GM12878 (cell line): ENCODE measurements around the gene CHMP4B. TPM values are rescaled to one million over a fixed set of nuclear protein-coding genes. Genes with fewer than 3 reads are reported as not detected.

Source experiments
- ATAC-seq: fragments of 200-7000 bp; cut with Tn5 transposase; 3 replicates; pipeline ENCODE4 v1.9.1; 2020; ENCODE audit warnings: mild to moderate bottlenecking, moderate library complexity
- BruUV-seq: library from RNA; stranded (reverse); fragments of 400-500 nt; replicated peaks from 2 replicates; lab custom pipeline; 2021; lab: Mats Ljungman, UMichigan
- CTCF ChIA-PET: fragments of 300-600 bp; sonication (Branson Sonifier 250); formaldehyde crosslinking; extraction: SDS; loops from one replicate; lab custom pipeline; 2021; ENCODE audit warnings: inconsistent platforms; lab: Yijun Ruan, JAX
- POLR2A ChIA-PET: fragments of 350-600 bp; formaldehyde crosslinking; extraction: SDS; loops from one replicate; lab custom pipeline; 2021; ENCODE audit warnings: inconsistent platforms; lab: Charles Lee
- RAD21 ChIA-PET: fragments of 300-600 bp; sonication (Branson Sonifier 250); formaldehyde crosslinking; loops from one replicate; lab custom pipeline; 2023; ENCODE audit warnings: antibody characterized with exemption; ENCODE audit not compliant: unreplicated experiment; lab: Charles Lee
- SMC1A ChIA-PET: fragments of 300-600 bp; sonication (Branson Sonifier 250); formaldehyde crosslinking; loops from one replicate; lab custom pipeline; 2023; ENCODE audit not compliant: unreplicated experiment, uncharacterized antibody; lab: Charles Lee
- DNase-seq: peaks from one replicate; pipeline ENCODE4 v3.0.0-alpha.2; 2011; ENCODE audit warnings: low read depth, low spot score
- FAIRE-seq: peaks from 3 replicates; lab custom pipeline; 2011; peaks lifted over from hg19 to GRCh38; lab: Jason Lieb, UNC
- H2AFZ ChIP-seq: 2 replicates; pipeline ENCODE4 v1.6.0; 2011; ENCODE audit warnings: low read depth, low read length, control low read depth; ENCODE audit not compliant: control insufficient read depth
- H3K27ac ChIP-seq: 2 replicates; pipeline ENCODE4 v1.5.1; 2011; ENCODE audit warnings: control low read depth; ENCODE audit not compliant: control insufficient read depth, insufficient read depth
- H3K27me3 ChIP-seq, 2 experiments: replicated peaks in 1 of 2; 2 replicates each; pipeline versions ENCODE4 v1.6.0 to v1.6.1; 2011; ENCODE audit warnings: low read length in 1 of 2; ENCODE audit not compliant: control insufficient read depth in 2 of 2, insufficient read depth in 2 of 2
- H3K36me3 ChIP-seq, 2 experiments: 2 replicates each; pipeline ENCODE4 v1.5.1; 2011; ENCODE audit warnings: low read length in 1 of 2; ENCODE audit not compliant: control insufficient read depth in 2 of 2, insufficient read depth in 2 of 2
- H3K4me1 ChIP-seq: 2 replicates; pipeline ENCODE4 v1.6.1; 2011; ENCODE audit warnings: mild to moderate bottlenecking, low read length, moderate library complexity, mixed read lengths; ENCODE audit not compliant: control insufficient read depth, insufficient read depth
- H3K4me2 ChIP-seq: 2 replicates; pipeline ENCODE4 v1.6.0; 2011; ENCODE audit warnings: control low read depth; ENCODE audit not compliant: control insufficient read depth, insufficient read depth
- H3K4me3 ChIP-seq: fragments of 200-600 bp; sonication (generic); 2 replicates; pipeline ENCODE4 v1.5.1; 2016
- H3K79me2 ChIP-seq: 2 replicates; pipeline ENCODE4 v1.6.0; 2011; ENCODE audit warnings: low read length; ENCODE audit not compliant: control insufficient read depth, insufficient read depth
- H3K9ac ChIP-seq: 2 replicates; pipeline ENCODE4 v1.8.0; 2011; ENCODE audit warnings: low read length, control low read depth, mixed read lengths; ENCODE audit not compliant: control insufficient read depth, insufficient read depth
- H3K9me3 ChIP-seq: replicated peaks from 3 replicates; pipeline ENCODE4 v1.5.1; 2011; ENCODE audit warnings: mild to moderate bottlenecking, low read length; ENCODE audit not compliant: control insufficient read depth, insufficient read depth
- H4K20me1 ChIP-seq: 2 replicates; pipeline ENCODE4 v1.6.0; 2011; ENCODE audit not compliant: control insufficient read depth, insufficient read depth
- ASH2L ChIP-seq: fragments of 300-600, 200-600 bp; sonication (generic); IDR thresholded peaks from 2 replicates; pipeline ENCODE4 v1.6.1; 2017; ENCODE audit warnings: low read depth, mild to moderate bottlenecking, borderline replicate concordance
- ATF7 ChIP-seq: fragments of 450-650 bp; IDR thresholded peaks from 2 replicates; pipeline ENCODE4 v1.6.1; 2016; ENCODE audit warnings: low read depth, mild to moderate bottlenecking
- BCL11A ChIP-seq: IDR thresholded peaks from 2 replicates; pipeline ENCODE4 v1.6.1; 2011; ENCODE audit warnings: low read depth, low read length
- BRCA1 ChIP-seq: IDR thresholded peaks from 2 replicates; pipeline ENCODE4 v1.6.1; 2011; ENCODE audit warnings: low read depth, low read length, improper control_type of control experiment
- FOXK2 ChIP-seq: fragments of 450-650 bp; IDR thresholded peaks from 2 replicates; pipeline ENCODE4 v1.6.1; 2017; ENCODE audit warnings: mild to moderate bottlenecking, moderate library complexity
- GATAD2B ChIP-seq: fragments of 450-650 bp; conservative IDR thresholded peaks from 2 replicates; pipeline ENCODE4 v1.6.1; 2017; ENCODE audit warnings: low read depth, mild to moderate bottlenecking, moderate library complexity
- HCFC1 ChIP-seq: fragments of 150-350 bp; IDR thresholded peaks from 2 replicates; pipeline ENCODE4 v1.6.1; 2014; ENCODE audit warnings: low read length
- IKZF2 ChIP-seq, 2 experiments: fragments of 450-650 bp; IDR thresholded peaks; 2 replicates each; pipeline ENCODE4 v1.6.1; 2017; ENCODE audit warnings: mild to moderate bottlenecking in 2 of 2, moderate library complexity in 2 of 2
- JUNB ChIP-seq: IDR thresholded peaks from 2 replicates; pipeline ENCODE4 v1.6.1; 2016; ENCODE audit warnings: antibody characterized with exemption, mild to moderate bottlenecking
- NFYA ChIP-seq: IDR thresholded peaks from 2 replicates; pipeline ENCODE4 v1.6.1; 2011; ENCODE audit warnings: low read depth, mild to moderate bottlenecking, low read length, improper control_type of control experiment, borderline replicate concordance
- NRF1 ChIP-seq: conservative IDR thresholded peaks from 2 replicates; pipeline ENCODE4 v1.6.1; 2011; ENCODE audit warnings: mild to moderate bottlenecking, low read depth, low read length, improper control_type of control experiment
- PRDM15 ChIP-seq: fragments of 450-650 bp; formaldehyde crosslinking; IDR thresholded peaks from 2 replicates; pipeline ENCODE4 v1.4.0; 2020; ENCODE audit warnings: mild to moderate bottlenecking, moderate library complexity
- RCOR1 ChIP-seq: conservative IDR thresholded peaks from 2 replicates; pipeline ENCODE4 v1.6.1; 2012; ENCODE audit warnings: low read depth, low read length, improper control_type of control experiment
- RFX5 ChIP-seq: IDR thresholded peaks from 2 replicates; pipeline ENCODE4 v1.6.1; 2011; ENCODE audit warnings: low read depth, low read length, improper control_type of control experiment
- SP1 ChIP-seq: IDR thresholded peaks from one replicate; pipeline ENCODE4 v1.6.1; 2011; ENCODE audit warnings: low read depth, low read length
- SPI1 ChIP-seq: IDR thresholded peaks from 2 replicates; pipeline ENCODE4 v1.6.1; 2011; ENCODE audit warnings: low read depth, mild to moderate bottlenecking, low read length, moderate library complexity, borderline replicate concordance; ENCODE audit not compliant: insufficient read depth
- ZBTB33 ChIP-seq: fragments of 450-650 bp; IDR thresholded peaks from 2 replicates; pipeline ENCODE4 v1.6.1; 2017; ENCODE audit warnings: mild to moderate bottlenecking
- ZNF217 ChIP-seq: fragments of 450-650 bp; IDR thresholded peaks from 2 replicates; pipeline ENCODE4 v1.6.1; 2017; ENCODE audit warnings: antibody characterized with exemption, mild to moderate bottlenecking
- ZNF24 ChIP-seq: fragments of 450-650 bp; IDR thresholded peaks from 2 replicates; pipeline ENCODE4 v1.6.1; 2017; ENCODE audit warnings: antibody characterized with exemption, mild to moderate bottlenecking
- WGBS: methylation state at CpG from one replicate; pipeline ENCODE4 v1.1.6; 2016; ENCODE audit warnings: low lambda C conversion rate; ENCODE audit not compliant: insufficient replicate concordance, insufficient coverage; ENCODE audit errors: missing lambda C conversion rate; 5-methylcytosine and 5-hydroxymethylcytosine counted together
- in situ Hi-C: fragments of 300-500 bp; cut with MboI; formaldehyde crosslinking; loops from 9 replicates; pipeline ENCODE4 v1.14.3; 2018; ENCODE audit warnings: mixed read lengths
- intact Hi-C: fragments of 100-400 bp; cut with micrococcal nuclease; formaldehyde crosslinking; loops from one replicate; pipeline ENCODE4 v1.14.2; 2022; ENCODE audit not compliant: unreplicated experiment
- polyA plus RNA-seq, 11 experiments: library from polyadenylated mRNA; depleted of rRNA in 4 of 11; unstranded in 6 of 11; stranded (reverse) in 5 of 11; fragments of >200 nt; fragmentation: Nextera tagmentation in 4 of 11; fragmentation: Illumina TruSeq in 1 of 11; extraction: Ambion mirVana in 4 of 11; extraction: Trizol in 1 of 11; gene quantifications; 1 replicate in 1 of 11; 2 replicates in 10 of 11; pipeline versions ENCODE4 v1.2.1 to v1.2.3, GENCODE V29; 2011 to 2016; ENCODE audit warnings: inconsistent platforms in 2 of 11, missing spikeins in 2 of 11, low read depth in 1 of 11
- total RNA-seq, 4 experiments: library from RNA; depleted of rRNA in 3 of 4; stranded (reverse); fragments of >200 nt in 3 of 4; fragmentation: Illumina TruSeq in 1 of 4; extraction: Trizol in 1 of 4; gene quantifications; 2 replicates each; pipeline versions ENCODE4 v1.2.1 to v1.2.3, GENCODE V29; 2013 to 2021

CHMP4B gene
- total and polyA plus RNA-seq, 10 of the 15 experiments (the other 5 are each of a cell fraction or from before 2014, with no cell fraction given): 4.2 to 118 (median 49.6) TPM

GRCh38 chr20:33767777-33768138, 43.4 kb upstream of the CHMP4B start:
- 92% methylated on average over 2 of the region's 2 CpGs for WGBS
- DNase-seq: no peak
- CTCF ChIA-PET: interaction anchor here (0.6 to 1.0 kb wide), 4 partner anchors 12 to 24 kb away, joined by 3 to 4 read pairs (median 4); no protein-coding TSS in a partner anchor
- Histone ChIP-seq H3K36me3 (peaks cover 0 to 7% of the 10 kb centered on the region in 2 experiments; a peak in 3 of 4 replicates), H3K27ac (no peak overlapping the region), H3K9me3 (no peaks in the 10 kb centered on the region; the same call in 2 of the 3 replicates), H3K4me2 (no peak overlapping the region), H3K79me2 (no peaks in the 10 kb centered on the region), H3K27me3 (no peaks in the 10 kb centered on the region), H2AFZ (no peak overlapping the region), H3K9ac (no peak overlapping the region), H3K4me3 (no peak overlapping the region), H4K20me1 (no peaks in the 10 kb centered on the region)
- POLR2A ChIA-PET: interaction anchor here (0.7 to 0.8 kb wide), 2 partner anchors 34 to 47 kb away, joined by 3 read pairs; partner anchors contain the start of gene PXMP4
- no peak for ATAC-seq
- BruUV-seq: no TSS peak
- intact Hi-C loops: no loop called here
- no peak for FAIRE-seq
- RAD21 ChIA-PET: interaction anchor here (1.4 kb wide), 1 partner anchor 11 kb away, joined by 3 read pairs; no protein-coding TSS in a partner anchor
- TF ChIP-seq ASH2L (no peak), SPI1 (no peak), RCOR1 (no peak), ZNF217 (no peak), GATAD2B (no peak), NFYA (no peak), IKZF2 (IDR thresholded peaks at IDR 0.05) (no peak), BCL11A (no peak), PRDM15 (CRISPR knock-in tag) (no peak), RFX5 (no peak), ZBTB33 (no peak), SP1 (no peak), JUNB (no peak), BRCA1 (no peak), ATF7 (no peak), HCFC1 (no peak), NRF1 (no peak), FOXK2 (no peak), ZNF24 (no peak)
- TF ChIP-seq, all 136 proteins: peak for 0
- in situ Hi-C loops: no loop called here
- SMC1A ChIA-PET: interaction anchor here (1.6 kb wide), 1 partner anchor 24 kb away, joined by 3 read pairs; no protein-coding TSS in a partner anchor
- peaks cover 1% of the 10 kb centered on the region for H3K4me1 ChIP-seq
